ENCODE results near the gene RALGPS1. TPM values are rescaled to one million over a fixed set of nuclear protein-coding genes. Genes with fewer than 3 reads are reported as not detected.
A peak's percentile ranks its signal among the peaks of the same experiment; 100 is the strongest.

The RALGPS1 gene
- total RNA-seq, 1 donor = 2.9 TPM

DNA sequence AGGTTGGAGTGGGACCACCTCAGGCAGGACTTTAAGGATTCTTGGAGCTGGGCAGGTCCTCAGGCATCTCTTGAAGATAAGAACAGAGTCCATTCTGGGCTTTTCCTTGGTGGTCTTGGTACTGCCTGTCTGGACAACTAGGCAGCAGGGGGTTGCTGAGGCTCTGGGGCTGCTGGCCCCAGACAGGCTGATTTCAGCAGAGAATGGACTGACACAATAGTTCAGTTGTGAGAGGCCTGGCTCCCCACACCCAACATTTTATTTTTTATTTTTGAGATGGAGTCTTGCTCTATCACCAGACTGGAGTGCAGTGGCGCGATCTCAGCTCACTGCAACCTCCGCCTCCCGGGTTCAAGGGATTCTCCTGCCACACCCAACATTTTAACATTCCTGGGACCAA lies 203.2 kb downstream of the RALGPS1 start:
- TF ChIP-seq, protein P1, sequence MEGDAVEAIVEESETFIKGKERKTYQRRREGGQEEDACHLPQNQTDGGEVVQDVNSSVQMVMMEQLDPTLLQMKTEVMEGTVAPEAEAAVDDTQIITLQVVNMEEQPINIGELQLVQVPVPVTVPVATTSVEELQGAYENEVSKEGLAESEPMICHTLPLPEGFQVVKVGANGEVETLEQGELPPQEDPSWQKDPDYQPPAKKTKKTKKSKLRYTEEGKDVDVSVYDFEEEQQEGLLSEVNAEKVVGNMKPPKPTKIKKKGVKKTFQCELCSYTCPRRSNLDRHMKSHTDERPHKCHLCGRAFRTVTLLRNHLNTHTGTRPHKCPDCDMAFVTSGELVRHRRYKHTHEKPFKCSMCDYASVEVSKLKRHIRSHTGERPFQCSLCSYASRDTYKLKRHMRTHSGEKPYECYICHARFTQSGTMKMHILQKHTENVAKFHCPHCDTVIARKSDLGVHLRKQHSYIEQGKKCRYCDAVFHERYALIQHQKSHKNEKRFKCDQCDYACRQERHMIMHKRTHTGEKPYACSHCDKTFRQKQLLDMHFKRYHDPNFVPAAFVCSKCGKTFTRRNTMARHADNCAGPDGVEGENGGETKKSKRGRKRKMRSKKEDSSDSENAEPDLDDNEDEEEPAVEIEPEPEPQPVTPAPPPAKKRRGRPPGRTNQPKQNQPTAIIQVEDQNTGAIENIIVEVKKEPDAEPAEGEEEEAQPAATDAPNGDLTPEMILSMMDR (IDR thresholded peaks at IDR 0.05; ENCODE audit: insufficient read depth, low read length) = no peak
- no peak for DNase-seq (ENCODE audit: low read depth)
- no peak overlapping the region for H3K4me3 ChIP-seq (ENCODE audit: low read depth, low read length)

DNA sequence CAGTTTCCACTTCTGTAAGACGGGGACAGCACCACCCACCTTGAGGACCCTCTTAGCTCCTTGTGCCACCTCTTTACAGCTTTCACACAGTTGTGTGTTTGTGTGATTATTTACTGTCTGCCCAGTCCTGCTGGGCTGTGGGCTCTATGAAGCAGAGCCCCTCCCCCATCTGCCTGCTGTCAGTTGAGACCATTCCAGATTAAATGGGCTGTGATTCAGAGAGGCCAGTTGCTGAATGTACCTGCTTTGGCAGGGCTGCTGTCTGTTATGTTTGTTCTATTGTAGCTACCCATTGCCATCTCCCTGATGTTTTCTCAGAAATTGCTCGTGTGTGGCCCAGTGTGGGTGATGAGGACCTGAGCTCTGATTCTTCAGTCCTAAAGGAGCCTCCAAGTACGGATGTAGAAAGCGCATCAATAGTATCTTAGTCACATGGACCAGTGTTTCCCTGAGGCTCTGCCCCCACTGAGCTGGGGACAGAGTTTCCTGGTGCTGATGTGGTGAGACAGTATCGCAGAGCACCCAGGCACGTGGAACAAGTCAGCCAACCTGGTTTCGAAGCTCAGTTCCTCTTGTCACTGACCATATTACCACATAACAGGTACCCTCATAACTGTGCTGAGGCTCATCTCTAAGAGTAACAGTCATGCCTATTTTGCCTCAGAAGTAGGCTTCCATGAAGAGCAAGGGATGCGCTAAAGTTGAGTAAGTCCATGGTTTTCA lies 204.2 kb downstream of the RALGPS1 start:
- DNase-seq (ENCODE audit: low read depth) = no peak
- TF ChIP-seq, protein P1 (IDR thresholded peaks at IDR 0.05; ENCODE audit: insufficient read depth, low read length) = no peak
- H3K4me3 ChIP-seq (ENCODE audit: low read depth, low read length) = no peak overlapping the region

DNA sequence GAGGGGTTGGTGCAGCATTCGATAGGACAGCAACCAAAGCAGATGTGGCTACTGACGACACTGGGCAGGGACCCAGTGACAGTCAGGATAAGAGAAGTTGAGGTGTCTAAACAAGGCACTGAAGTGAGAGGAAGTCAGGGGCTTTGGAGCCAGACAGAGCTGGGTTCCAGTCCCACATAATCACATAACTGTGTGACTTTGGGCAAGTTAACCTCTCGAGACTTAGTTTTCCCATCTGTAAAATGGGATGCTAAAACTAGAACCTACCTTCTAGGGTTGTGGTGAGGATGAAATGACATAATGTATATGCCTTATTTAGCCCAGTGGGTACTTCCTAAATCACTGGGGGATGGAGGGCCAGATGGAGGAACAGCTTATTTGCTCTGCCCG lies 204.7 kb downstream of the RALGPS1 start:
- H3K4me3 ChIP-seq (ENCODE audit: low read depth, low read length) = no peak overlapping the region
- no peak for DNase-seq (ENCODE audit: low read depth)
- TF ChIP-seq, protein P1 (IDR thresholded peaks at IDR 0.05; ENCODE audit: insufficient read depth, low read length) = no peak

DNA sequence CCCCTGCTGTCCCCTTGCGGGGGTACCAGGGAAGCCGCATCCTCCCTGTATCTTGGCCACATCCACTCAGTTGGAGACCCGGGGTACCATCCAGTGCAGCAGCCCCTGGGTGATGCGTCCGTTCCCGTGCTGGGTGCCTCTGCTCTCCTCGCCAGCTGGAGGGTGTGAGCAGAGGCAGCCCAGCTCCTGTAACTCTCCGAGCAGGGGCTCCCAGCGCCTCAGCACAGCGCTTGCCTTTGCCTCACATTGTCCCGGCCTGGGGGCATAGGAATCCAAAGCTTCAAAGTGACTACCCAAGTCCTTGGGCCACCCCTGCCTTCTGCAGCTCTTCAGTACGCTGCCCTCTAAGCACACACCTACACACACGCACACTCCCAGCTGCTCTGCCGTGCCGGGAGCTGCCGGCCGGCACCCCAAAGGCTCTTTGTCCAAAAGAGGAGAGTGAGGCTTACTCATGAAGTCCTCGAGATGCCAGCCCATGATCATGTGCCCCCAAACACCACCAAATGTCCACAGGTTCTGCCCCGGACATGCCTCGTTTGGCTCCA lies 207.1 kb downstream of the RALGPS1 start:
- TF ChIP-seq, protein P1 (IDR thresholded peaks at IDR 0.05; ENCODE audit: insufficient read depth, low read length) = no peak
- peak overlapping the region; percentile 86 for H3K4me3 ChIP-seq (ENCODE audit: low read depth, low read length)
- DNase-seq (ENCODE audit: low read depth) = peak; percentile 38

DNA sequence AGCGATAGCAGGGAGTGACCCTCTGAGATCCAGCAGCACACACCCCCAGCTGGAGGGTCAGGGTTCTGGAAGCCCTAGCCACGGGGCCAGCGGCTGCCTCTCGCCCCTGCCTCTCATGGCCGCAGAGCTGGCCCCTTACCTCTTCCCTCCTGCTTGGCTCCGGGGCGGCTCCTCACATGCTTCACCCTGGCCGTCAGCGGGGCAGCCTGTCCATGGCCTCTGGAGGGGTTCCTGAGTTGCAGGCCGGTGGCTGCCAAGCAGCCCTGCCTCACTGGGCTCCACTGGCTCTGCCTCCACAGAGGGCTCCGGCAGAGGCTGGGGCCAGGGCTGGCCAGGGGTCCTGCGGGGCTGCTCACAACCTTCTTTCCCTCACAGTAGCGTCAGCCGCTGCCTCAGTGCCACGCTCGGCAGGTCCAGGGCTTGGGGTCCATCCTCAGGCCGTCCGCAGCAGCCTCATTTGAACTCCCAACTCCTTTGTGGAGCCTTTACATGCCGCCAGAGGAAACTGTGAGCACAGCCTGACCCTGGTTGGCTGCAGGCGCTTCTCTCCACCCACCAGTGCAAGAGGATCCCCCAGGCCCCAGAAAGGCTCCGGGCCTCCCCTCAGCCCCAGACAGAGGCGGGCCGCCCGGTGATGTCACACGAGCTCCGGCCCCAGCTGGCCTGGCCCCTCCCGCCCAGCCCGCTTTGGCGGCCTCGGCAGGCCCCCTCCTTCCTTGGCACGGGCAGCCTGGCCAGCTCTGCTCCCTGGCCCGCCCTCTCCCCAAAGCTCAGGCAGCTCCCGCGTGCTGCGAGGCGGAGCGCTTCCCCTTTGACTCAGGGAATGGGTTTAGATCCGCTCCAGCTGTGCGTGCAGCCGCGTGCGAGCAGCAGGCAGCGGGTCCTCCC lies 207.8 kb downstream of the RALGPS1 start, which contains the start of gene ANGPTL2:
Gene ANGPTL2 (minus strand): TSS at position 460 of the 888 bp plus-strand sequence. CDS start 13,904 bp downstream, outside the sequence.
- TF ChIP-seq, protein P1 (IDR thresholded peaks at IDR 0.05; ENCODE audit: insufficient read depth, low read length) = peak; percentile 22
- peak; percentile 94 for DNase-seq (ENCODE audit: low read depth)

DNA sequence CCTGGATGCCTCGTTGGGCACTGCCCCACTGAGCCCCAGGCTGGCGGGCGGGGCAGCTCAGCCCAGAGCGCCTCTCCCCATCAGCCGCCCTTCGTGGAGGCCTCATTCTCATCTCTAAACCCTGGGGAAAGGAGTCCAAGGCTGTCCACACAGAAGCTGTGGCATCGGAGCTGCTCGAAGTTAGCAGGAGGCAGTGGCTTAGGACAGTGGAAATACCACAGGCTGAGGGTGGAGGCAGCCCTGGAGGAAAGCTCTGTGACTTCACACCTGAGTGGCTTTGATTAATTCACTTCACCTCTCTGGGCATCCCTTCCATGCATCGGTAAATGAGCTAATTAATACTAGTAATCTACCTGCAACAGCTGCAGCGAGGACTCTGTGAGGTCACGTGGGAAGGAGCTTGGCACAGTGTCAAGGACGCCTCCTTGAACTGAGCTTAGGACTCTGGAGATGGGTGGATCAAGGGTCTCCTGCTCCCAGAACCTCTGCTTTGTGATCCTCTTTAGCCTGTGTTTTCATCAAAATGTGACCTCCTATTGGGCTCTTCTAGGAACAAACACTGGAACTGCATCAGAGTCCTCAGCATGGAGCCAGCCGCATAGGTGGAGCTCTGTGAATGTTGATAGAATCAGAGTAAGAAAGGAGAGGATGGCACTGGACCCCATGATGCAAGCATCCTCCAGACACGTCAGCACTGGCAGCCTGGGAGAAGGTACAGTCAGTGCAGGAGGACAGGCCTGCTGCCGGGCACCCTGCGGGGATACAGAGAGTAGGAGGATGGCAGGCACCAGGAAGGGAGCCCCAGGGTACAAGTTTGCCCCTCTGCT lies 208.7 kb downstream of the RALGPS1 start:
- peak; percentile 32 for DNase-seq (ENCODE audit: low read depth)
- peak overlapping the region; percentile 48 for H3K4me3 ChIP-seq (ENCODE audit: low read depth, low read length)
- TF ChIP-seq, protein P1 (IDR thresholded peaks at IDR 0.05; ENCODE audit: insufficient read depth, low read length) = peak; percentile 4

More for the DNA sequence above, 207.8 kb downstream of the RALGPS1 start, which contains the start of gene ANGPTL2:
- peak within 1 kb of the TSS; percentile 86 for H3K4me3 ChIP-seq (ENCODE audit: low read depth, low read length)

Measured in fibroblast of the aortic adventitia (primary cell).